Central memory CD8-positive, alpha-beta T cell (primary cell): Measurements from ENCODE around the gene CIRBP.

Source experiments
- ATAC-seq: fragments of 150-1000 bp; cut with Tn5 transposase; replicated peaks from 2 replicates; pipeline ENCODE4 v1.10.0; 2022; ENCODE audit warnings: mild to moderate bottlenecking, moderate FRiP score, moderate number of reproducible peaks; ENCODE audit not compliant: poor library complexity, severe bottlenecking; ENCODE audit errors: extremely low read depth
- DNase-seq, 2 donors: peaks; one replicate each; pipeline ENCODE4 v3.0.0; 2021; ENCODE audit warnings: low spot score in 2 of 2
- H3K27ac Mint-ChIP-seq: one replicate; pipeline ENCODE4 v1.8.0; 2022; ENCODE audit warnings: low read depth, mild to moderate bottlenecking, moderate library complexity, mixed read lengths
- H3K27me3 Mint-ChIP-seq: one replicate; pipeline ENCODE4 v1.8.0; 2022; ENCODE audit warnings: mixed read lengths
- H3K36me3 Mint-ChIP-seq: one replicate; pipeline ENCODE4 v1.8.0; 2022; ENCODE audit warnings: mild to moderate bottlenecking, moderate library complexity, mixed read lengths; ENCODE audit not compliant: insufficient read depth
- H3K4me1 Mint-ChIP-seq: one replicate; pipeline ENCODE4 v1.8.0; 2022; ENCODE audit warnings: mixed read lengths
- H3K4me3 Mint-ChIP-seq: one replicate; pipeline ENCODE4 v1.8.0; 2022; ENCODE audit warnings: mild to moderate bottlenecking, moderate library complexity, mixed read lengths
- H3K9me3 Mint-ChIP-seq: one replicate; pipeline ENCODE4 v1.8.0; 2022; ENCODE audit warnings: mixed read lengths

The CIRBP gene

DNA sequence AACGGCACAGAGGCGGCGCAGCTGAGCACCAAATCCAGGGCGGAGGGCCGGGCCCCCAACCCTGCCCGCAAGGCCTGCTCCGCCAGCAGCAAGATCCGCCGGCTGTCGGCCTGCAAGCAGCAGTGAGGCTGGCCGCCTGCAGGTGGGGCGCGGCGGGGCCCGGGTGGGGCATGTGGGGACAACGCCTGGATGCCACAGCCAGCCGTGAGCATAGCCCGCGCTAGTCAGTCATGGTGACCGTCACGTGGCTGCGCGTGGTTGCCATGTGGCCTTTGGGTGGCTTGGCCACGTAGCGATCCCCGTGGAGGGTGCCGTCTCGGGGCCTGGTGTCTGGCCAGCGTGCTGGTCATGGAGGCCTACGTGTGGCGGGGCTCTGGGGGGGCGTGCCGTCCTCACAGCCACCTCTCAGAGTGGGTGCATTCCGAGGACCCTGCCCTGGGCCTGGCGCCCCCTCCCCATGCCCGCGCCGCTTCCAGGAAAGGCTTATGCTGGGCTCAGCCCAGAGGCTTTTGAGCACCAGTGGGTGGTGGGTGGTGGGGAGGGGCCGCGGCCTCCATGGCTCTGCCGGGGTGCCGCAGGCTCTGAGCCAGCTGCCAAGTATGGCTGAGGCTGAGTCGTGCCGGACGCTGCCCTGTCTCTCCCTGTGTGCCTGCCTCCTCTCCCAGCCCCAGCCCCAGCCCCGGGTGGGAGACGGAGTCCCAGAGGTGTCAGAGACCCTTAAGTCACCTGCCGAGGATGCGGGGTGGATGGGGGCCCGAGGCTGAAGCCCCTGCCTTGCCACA lies 42.4 kb upstream of the CIRBP start:
- no peaks in the 10 kb centered on the region for H3K9me3 Mint-ChIP-seq
- H3K27ac Mint-ChIP-seq = no peak overlapping the region
- no peaks in the 10 kb centered on the region for H3K4me1 Mint-ChIP-seq
- H3K36me3 Mint-ChIP-seq = peaks cover 5% of the 10 kb centered on the region
- DNase-seq = no peak
- ATAC-seq = no peak
- H3K27me3 Mint-ChIP-seq = no peaks in the 10 kb centered on the region
- no peak overlapping the region for H3K4me3 Mint-ChIP-seq

GRCh38 chr19:1227304-1228054 lies 41.7 kb upstream of the CIRBP start:
- Mint-ChIP-seq H3K4me3 (no peak overlapping the region), H3K27me3 (no peaks in the 10 kb centered on the region), H3K4me1 (no peaks in the 10 kb centered on the region), H3K36me3 (peaks cover 5% of the 10 kb centered on the region), H3K9me3 (no peaks in the 10 kb centered on the region), H3K27ac (no peak overlapping the region)
- DNase-seq (no peak), ATAC-seq (no peak)

DNA sequence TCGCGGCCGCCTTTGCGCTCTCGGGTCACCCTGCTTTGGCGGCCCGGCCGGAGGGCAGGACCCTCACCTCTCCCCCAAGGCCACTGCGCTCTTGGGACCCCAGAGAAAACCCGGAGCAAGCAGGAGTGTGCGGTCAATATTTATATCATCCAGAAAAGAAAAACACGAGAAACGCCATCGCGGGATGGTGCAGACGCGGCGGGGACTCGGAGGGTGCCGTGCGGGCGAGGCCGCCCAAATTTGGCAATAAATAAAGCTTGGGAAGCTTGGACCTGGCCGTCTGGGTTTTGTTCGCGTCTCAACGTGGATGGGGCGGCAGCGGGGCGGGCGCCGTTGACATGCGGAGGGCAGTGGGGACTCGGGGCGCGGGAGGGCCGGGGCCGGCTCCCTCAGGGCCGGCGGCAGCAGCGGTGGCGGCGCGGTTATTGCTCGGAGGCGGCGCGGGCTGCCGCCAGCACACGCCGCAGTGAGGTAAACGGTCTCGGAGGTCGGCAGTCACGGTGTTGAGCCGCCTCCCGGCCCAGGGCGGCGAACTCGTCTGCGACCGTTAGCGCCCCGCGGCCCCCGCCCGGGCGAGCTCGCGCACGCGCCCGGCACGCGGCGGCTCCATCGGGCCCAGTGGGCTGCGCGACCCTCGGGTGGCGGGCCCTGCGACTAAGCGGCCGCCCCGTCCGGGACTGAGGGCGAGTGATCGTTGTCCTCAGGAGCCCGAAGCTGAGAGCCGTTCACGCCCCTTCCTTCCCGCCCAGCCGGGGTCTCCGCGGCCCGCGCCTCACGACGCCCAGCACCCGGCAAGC lies 40.8 kb upstream of the CIRBP start:
- no peak for ATAC-seq
- DNase-seq = no peak
- no peaks in the 10 kb centered on the region for H3K27me3 Mint-ChIP-seq
- no peaks in the 10 kb centered on the region for H3K9me3 Mint-ChIP-seq
- no peaks in the 10 kb centered on the region for H3K4me1 Mint-ChIP-seq
- no peak overlapping the region for H3K4me3 Mint-ChIP-seq
- peaks cover 5% of the 10 kb centered on the region for H3K36me3 Mint-ChIP-seq
- no peak overlapping the region for H3K27ac Mint-ChIP-seq

DNA sequence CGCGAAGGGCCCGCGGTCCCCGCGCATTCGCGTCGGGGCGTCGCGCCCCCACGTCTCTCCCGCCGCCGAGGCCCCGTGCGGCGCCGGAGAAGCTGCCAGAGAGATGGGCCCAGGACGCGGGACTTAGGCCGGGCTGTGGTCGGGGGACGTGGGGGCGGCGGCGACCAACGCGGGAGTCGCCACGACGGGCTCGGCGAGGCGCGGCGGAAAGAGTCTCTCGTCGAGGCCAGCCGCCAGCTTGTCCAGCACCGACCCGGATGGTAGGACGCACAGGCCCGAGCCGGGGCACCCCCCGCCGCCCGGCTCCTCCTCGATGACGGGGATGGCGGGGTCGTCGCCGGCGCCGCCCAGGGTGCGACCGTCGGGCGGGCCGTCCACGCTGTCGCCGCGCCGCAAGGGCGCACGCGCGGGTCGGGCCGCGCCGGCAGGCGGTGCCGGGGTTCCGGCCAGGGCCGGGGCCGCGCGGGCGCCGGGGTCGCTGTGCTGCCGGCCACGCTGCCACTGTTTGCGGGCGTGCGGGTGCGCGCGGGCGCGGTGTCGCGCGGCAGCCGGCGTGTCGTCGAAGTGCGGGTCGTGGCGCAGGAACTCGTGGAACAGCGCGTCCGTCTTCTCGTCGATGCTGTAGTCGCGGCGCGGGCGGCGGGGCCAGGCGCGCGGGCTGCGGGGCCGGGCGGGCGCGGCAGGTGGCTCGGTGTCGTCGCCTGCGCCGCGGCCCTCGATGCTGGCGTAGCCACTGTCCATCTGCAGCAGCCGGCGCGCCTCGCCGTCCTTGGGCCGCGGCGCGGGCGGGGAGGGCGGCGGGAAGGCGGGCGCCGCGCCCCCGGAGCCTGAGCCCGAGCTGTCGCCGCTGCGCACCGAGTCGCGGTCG lies 39.8 kb upstream of the CIRBP start:
- ATAC-seq (no peak), DNase-seq (no peak)
- Mint-ChIP-seq H3K27ac (no peak overlapping the region), H3K4me3 (no peak overlapping the region), H3K36me3 (peaks cover 5% of the 10 kb centered on the region), H3K4me1 (no peaks in the 10 kb centered on the region), H3K27me3 (no peaks in the 10 kb centered on the region), H3K9me3 (no peaks in the 10 kb centered on the region)

GRCh38 chr19:1229924-1230782 lies 39.0 kb upstream of the CIRBP start:
- ATAC-seq (no peak), DNase-seq (no peak)
- no peak overlapping the region for H3K27ac Mint-ChIP-seq
- H3K4me3 Mint-ChIP-seq = no peak overlapping the region
- peaks cover 5% of the 10 kb centered on the region for H3K36me3 Mint-ChIP-seq
- no peaks in the 10 kb centered on the region for H3K27me3 Mint-ChIP-seq
- H3K9me3 Mint-ChIP-seq = no peaks in the 10 kb centered on the region
- H3K4me1 Mint-ChIP-seq = no peaks in the 10 kb centered on the region

- ATAC-seq (no peak), DNase-seq (no peak)
- Mint-ChIP-seq H3K9me3 (no peaks in the 10 kb centered on the region), H3K27ac (no peak overlapping the region), H3K4me1 (no peaks in the 10 kb centered on the region), H3K36me3 (peaks cover 2% of the 10 kb centered on the region), H3K4me3 (no peak overlapping the region), H3K27me3 (no peaks in the 10 kb centered on the region)
These were observed 38.2 kb upstream of the CIRBP start for GRCh38 chr19:1230783-1231489.

GRCh38 chr19:1231729-1232637 lies 37.1 kb upstream of the CIRBP start:
- no peaks in the 10 kb centered on the region for H3K4me1 Mint-ChIP-seq
- no peak overlapping the region for H3K4me3 Mint-ChIP-seq
- no peak overlapping the region for H3K27ac Mint-ChIP-seq
- no peak for DNase-seq
- H3K36me3 Mint-ChIP-seq = no peaks in the 10 kb centered on the region
- ATAC-seq = no peak
- no peaks in the 10 kb centered on the region for H3K9me3 Mint-ChIP-seq
- no peaks in the 10 kb centered on the region for H3K27me3 Mint-ChIP-seq

DNA sequence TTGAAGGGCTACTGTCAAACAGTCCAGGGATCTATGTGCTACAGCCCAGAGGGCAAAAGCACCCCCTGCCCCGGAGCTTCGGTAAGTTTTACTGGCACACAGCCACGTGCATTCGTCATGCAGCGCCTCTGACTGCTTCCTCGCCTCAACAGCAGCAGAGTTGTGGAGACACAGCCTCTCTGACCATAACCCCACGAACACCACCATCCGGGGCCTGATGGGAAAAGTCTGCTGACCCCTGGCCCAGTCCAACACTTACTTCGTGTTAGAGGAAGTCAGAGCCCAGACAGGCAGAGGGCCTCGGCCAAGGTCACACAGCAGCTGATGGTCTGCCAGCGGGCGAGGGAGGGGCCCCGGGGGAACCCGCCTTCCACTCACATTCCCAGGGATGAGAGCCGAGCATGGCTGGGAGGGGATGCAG lies 36.5 kb upstream of the CIRBP start:
- Mint-ChIP-seq H3K4me1 (no peaks in the 10 kb centered on the region), H3K27ac (no peak overlapping the region), H3K36me3 (no peaks in the 10 kb centered on the region), H3K4me3 (no peak overlapping the region), H3K9me3 (no peaks in the 10 kb centered on the region), H3K27me3 (no peaks in the 10 kb centered on the region)
- no peak for ATAC-seq
- DNase-seq = no peak

DNA sequence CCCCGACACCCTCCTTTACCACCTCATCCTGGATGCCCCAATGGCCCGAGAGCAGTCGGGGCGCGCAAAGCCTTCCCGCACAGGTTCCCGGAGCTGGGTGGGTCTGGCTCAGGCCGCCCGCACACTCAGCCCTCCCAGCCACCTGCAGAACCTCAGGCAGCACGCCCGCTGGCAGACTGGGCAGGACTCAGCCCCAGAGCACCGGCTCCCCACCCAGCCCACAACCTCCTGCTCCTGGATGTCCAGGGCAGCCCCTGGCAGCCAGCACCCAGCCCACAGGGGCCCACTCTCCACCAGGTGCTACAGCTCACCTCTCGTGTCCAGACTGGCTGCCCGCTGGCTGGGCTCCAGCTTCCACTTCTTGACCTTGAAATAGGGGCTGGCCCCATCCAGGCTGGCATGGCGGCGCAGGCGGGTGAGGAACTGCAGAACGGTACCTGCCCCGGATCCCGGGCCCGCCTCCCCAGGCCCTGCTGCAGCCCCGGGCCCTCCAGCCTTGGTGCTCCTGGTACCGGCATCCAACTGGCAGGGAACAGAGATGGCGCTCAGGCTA lies 35.9 kb upstream of the CIRBP start:
- H3K9me3 Mint-ChIP-seq = no peaks in the 10 kb centered on the region
- peaks cover 1% of the 10 kb centered on the region for H3K4me1 Mint-ChIP-seq
- no peak overlapping the region for H3K4me3 Mint-ChIP-seq
- DNase-seq (no peak), ATAC-seq (no peak)
- H3K36me3 Mint-ChIP-seq = no peaks in the 10 kb centered on the region
- H3K27me3 Mint-ChIP-seq = peaks cover 2% of the 10 kb centered on the region
- no peak overlapping the region for H3K27ac Mint-ChIP-seq
